NCI-H1092 treated with DMSO at 0.1 percent for 48 hours (cell line): Measurements from ENCODE around the gene SPATA6.
A peak's percentile ranks its signal among the peaks of the same experiment; 100 is the strongest.

Experiments
- DNase-seq: peaks from one replicate; lab custom pipeline; 2025; lab: John Stamatoyannopoulos, UW

SPATA6 gene

DNA sequence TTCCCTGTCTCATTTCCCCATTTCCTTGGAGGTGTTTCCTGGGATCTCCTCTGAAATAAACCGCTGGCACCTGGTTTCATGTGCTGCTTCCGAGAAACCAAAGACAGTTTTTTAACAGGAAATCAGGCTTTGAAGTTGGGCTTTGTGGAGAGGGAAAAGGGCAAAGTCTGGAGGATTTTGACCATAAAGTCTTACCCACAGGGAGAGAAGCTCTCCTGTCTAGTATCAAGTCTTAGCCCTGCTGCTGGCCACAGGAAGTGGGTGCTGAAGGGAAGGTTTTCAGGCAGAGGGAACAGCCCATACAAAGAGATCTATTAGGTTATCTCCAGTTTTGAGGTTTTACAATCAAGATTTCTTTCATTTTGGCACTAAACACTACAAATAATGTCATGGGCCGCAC is 220.2 kb downstream of the SPATA6 start:
- DNase-seq: no peak

DNA sequence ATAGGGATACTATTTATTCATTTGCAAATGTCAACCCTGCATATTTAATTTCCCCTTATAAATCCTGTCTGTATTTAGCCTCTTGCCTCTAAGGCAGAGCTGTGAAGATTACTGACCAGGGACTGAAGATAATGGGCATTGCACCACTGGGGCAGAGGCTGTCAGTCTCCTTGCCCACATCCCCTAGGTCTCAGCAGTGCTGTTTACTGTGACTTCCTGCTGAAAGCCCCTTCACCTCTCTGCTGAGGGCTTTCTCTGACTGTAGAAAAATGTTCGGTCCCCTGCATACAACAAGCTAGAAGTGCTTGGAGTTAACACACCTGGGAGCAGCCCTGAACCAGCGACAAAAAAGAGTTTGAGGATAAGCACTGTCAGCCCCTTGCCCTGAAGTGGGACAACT is 220.7 kb downstream of the SPATA6 start:
- no peak for DNase-seq

DNA sequence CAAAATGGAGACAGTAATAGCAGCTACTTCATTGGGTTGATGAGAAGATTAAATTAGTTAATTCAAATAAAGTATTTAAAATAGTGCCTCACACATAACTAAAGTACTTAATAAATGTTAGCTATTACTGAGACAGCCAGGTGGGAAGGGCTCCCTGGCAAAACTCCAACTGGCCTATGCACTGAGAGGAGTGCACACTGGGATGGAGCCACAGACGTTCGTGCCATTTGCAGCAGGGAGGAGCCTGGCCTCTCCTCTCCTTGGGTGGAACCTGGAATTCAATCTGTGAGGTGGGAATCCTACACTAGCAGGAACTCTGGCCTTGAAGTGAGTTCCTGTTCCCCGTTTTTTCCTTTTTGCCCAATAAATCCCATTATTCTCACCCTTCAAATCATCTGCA is 221.4 kb downstream of the SPATA6 start:
- DNase-seq: no peak

DNA sequence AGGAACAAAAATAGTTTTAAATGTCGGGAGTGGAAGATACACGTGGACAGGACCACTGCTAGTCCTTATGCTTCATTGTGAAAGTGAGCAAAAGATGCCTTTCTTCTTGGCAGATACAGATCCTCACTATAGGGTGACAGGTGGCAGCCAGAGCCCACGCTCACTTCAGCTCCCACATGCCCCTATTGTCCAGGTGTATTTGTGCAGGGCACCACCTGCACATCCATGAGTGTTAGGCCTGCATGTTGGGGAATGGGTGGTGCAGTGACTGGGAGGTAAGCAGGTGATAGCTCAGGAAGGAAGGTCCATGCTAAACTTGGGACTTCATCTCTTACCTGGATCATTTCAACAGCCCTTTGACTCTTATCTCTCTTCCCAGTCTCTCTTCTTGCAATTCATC is 222.1 kb downstream of the SPATA6 start:
- no peak for DNase-seq

DNA sequence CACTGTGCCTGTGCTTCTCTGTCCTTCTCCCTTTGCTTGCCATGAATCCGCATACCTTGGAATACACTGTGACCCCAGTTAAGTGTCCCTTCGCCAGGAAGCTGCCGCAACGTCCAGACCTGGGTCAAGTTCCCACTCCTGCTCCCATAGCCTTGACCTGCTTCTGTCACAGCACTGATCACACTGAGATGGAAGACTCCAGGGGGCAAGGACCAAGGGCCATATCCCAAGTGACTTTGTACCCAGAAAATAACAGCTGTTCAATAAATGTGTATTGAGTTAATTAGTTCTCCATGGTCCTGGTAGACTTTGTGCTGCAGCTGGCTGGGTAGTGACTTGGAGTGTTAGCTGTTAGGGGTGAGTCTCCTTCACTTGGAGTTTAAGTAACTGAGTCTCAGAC is 223.6 kb downstream of the SPATA6 start:
- no peak for DNase-seq

DNA sequence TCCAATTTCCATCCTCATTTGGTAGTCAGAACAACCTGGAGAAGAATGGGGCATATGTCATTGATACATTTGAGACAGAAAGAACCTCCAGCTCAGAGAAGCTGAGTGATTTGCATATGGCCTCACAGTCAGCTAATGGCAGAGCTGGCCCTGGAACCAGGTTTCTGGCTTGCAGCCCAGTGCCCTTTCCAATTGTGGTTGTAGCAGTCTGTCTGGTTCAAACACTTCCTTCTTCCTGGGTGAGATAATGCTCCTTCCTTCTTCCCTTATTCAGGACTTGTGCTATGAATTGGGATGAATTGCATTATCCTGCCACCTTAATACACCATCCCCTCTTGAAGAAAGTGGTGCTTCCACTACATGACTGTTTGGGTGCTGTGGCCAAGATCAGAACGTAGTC is 225.3 kb downstream of the SPATA6 start:
- DNase-seq: peak; percentile 33
